ENCODE measurements around the gene CDK5. TPM values are rescaled to one million over a fixed set of nuclear protein-coding genes. Genes with fewer than 3 reads are reported as not detected.

Gene CDK5
- total RNA-seq, 1 donor from 2014 or later = 5.5 TPM

- no peak for DNase-seq (ENCODE audit: low spot score)
Observed at GRCh38 chr7:151074817-151075661, 17.3 kb upstream of the CDK5 start.

- no peak for DNase-seq (ENCODE audit: low spot score)
Observed at GRCh38 chr7:151073990-151074389, 16.3 kb upstream of the CDK5 start.

GRCh38 chr7:151071032-151071866 lies 13.6 kb upstream of the CDK5 start:
- no peak for DNase-seq (ENCODE audit: low spot score)

DNA sequence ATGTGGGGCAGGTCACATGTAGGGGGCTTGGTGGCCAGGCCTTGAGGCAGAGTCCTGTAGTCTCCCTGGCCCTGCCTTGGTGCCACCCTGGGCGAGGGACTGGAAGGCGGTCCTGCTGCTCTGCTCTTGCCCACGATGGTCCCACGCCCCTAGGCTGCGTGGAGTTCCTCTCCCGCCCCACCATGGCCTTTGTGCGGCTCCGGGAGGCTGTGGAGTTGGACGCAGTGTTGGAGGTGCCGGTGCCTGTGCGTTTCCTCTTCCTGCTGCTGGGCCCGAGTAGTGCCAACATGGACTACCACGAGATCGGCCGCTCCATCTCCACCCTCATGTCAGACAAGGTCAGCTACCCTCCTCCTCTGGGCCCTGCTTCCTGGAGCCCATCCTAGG lies 12.9 kb upstream of the CDK5 start:
- DNase-seq (ENCODE audit: low spot score) = no peak

GRCh38 chr7:151069841-151070573 lies 12.3 kb upstream of the CDK5 start:
- DNase-seq (ENCODE audit: low spot score) = no peak

- no peak for DNase-seq (ENCODE audit: low spot score)
Observed at GRCh38 chr7:151068069-151068773, 10.5 kb upstream of the CDK5 start.

DNA sequence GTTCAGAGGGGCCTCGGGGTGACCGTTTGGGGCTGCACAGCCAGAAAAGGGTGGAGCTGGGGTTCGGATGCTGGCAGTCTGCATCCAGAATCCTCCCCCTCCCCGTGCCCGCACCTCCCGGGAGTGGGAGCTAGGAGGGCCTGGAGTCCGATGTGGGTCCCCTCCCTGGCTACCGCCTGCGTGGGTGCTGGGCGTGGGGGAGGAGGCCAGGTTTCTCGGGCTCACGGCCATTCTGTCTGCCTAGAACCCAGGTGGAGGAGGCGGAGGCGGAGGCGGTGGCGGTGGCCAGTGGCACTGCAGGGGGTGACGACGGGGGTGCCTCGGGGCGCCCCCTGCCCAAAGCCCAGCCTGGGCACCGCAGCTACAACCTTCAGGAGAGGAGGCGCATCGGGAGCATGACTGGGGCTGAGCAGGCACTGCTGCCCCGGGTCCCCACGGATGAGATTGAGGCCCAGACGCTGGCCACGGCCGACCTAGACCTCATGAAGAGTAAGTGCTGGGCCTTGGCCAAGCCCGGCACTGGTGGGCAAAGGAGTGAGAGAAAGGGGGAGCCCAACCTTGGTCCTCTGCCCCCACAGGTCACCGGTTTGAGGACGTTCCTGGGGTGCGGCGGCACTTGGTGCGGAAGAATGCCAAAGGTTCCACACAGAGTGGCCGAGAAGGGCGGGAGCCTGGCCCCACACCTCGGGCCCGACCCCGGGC lies 8.7 kb upstream of the CDK5 start:
- no peak for DNase-seq (ENCODE audit: low spot score)

GRCh38 chr7:151065516-151065915 lies 7.8 kb upstream of the CDK5 start:
- no peak for DNase-seq (ENCODE audit: low spot score)

DNA sequence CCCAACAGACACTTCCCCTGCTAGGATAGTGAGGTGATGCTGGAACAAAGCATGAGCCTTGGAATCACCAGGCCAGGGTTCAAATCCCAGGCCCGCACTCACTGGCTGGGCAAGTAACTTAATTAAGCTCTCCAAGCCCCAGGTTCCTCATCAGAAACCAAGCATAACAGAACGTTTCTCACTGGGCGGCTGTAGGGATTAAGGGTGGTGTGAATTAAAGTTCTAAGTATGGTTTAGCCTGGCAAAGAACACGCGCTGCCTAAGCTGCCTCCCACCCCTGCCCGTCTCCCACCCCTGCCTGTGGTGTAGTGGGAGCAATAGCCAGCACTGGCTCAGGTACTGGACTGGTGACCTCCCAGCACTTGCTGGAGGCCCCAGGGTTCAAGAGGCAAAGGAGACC lies 7.3 kb upstream of the CDK5 start:
- DNase-seq (ENCODE audit: low spot score) = no peak

- DNase-seq (ENCODE audit: low spot score) = no peak
Observed at GRCh38 chr7:151064454-151064853, 6.8 kb upstream of the CDK5 start.

DNA sequence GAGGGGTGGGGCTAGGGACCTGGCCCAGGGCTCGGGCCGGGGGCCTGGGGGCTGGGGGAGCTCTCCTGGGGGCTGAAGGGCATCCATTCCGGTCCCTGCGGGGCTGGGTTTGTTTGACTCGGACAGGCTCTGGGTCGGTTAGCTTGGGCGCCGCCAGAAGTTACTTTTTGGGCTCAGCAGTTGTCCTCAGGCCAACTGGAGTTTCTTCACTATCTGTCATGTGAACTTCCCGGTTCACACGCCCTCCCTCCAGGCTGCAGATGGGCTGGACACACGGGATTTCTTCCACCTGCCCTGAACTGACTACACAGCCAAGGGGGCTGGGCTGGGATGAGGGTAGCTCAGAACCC lies 5.5 kb upstream of the CDK5 start:
- DNase-seq (ENCODE audit: low spot score) = no peak

DNA sequence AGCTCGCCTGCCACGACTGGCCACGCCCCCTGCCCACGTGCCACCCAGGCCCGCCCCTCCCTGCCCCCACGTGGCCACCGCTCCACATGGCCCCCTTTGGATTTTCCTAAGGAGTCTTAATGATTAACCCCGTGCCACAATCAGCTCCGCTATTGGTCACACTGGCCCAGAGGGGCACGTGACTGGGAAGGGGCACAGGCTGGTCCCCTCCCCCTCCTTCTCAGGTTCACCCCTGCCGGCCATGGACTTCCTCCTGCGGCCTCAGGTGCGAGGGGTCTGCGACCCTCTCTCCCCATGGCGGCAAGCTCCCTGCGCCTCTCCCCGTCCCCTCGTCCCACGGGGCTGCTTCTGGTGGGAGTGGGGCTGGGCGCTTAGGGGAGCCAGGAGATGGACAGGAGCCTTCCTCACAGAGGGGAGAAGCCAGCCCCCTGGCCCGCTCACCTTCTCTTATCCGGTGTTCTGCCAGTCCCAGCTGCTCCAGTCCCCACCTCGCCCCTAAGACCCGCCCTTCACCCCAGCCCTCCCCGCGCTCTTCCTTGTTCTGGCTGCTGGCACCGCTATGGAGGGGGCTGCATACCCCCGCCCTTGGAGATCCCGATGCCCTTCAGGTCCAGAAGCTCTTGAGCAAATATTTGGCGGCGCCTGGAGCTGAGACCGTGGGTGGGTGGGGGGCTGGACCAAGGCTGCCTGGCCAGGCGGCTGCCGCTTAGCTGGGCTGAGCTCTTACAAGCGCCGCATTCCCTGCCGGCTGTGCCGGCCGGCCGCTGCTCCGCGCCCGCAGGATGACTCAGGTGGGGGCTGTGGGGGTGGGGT lies 4.9 kb upstream of the CDK5 start:
- DNase-seq (ENCODE audit: low spot score) = no peak

DNA sequence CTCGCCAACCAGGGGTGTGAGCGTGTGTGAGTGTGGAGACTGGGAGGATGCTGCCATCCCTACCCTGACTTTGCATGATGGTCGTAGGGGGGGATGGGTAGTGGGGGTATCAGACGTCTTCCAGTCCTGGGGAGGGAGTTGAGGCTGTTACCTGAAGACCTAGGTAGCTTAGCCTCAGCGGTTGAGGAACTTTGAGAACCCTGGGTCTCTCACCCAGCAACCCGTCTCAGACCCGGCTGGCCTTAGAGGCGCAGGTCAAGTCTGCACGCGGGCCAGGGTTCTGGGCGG lies 4.4 kb upstream of the CDK5 start:
- DNase-seq (ENCODE audit: low spot score) = no peak

DNA sequence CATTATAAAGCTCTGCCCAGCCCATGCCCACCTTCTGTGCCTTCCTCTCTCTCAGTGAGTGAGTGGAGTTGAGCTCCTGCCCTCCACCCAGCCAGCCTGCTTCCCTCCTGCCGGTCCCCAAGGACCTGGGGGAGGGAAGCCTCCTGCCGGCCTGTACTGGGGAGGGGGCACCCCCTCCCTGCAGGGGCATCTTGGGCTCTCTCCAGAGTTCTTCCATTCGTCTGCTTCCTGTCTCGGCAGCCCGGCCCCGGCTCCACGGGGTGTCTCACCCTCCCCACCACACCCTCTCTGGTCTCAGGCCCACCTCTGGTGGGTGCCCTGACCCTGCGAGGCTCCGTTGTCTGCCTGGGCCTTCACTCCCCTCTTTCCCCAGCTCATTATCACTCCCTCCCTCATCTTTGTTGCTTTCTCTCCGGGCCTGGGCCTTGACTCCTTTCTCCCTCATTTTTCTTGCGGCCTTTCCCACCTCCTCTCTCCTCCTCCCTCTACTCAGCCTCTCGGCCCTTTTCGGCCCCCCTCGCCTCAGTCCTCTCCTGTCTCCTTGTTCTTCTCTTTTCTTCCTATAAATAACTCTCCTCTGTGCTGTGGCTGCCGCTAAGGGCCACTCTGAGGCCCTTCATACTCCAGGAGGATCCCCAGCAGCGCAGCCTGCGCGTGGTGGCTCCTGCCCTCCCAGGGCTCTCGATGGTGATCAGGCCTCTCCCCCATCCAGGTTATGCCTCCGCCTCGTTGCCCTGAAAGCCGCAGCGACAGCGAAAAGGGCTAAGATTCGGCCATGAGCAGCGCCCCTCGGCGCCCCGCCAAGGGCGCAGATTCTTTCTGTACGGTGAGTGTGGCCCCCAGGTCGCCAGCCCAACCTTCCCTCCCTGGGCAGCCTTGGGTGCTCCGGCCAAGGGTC lies 3.8 kb upstream of the CDK5 start:
- no peak for DNase-seq (ENCODE audit: low spot score)

DNA sequence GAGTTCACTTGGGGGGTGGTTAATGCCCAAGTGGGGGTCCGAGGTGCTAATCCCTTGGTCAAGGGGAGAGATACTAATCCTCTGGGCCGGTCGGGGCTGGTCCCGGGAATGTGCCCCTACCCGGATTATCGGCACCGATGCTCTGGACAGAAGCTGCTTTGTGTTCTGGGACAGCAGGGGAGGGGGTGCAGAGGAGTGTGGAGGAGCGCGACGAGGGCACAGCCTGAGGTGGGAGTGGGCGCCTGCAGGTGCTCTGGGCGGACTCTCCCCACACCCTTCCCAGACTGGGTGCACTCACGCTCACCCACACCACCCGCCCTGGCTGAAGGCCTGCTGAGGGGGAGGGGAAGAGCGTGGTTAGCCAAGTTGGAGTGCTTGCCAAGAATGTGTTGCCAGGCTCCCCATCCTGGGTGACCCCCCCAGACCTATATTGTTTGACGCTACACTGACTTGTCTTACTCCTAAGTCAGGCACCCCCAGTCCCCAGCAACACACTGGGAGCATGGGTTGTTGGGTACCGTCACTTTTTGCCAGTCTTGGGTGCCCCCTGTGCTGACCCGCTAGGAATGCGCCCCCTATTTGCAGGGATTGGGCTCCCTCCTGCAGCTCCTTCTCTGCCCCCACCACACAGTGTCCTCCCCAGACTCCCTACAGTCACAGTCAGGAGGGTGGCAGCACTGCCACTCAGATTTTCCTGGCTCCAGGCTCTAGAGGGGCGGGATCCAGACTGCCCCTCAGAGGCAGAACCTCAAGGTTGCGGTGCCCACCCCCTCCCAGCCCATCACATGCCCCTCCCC lies 2.9 kb upstream of the CDK5 start:
- no peak for DNase-seq (ENCODE audit: low spot score)

GRCh38 chr7:151060113-151060415 lies 2.4 kb upstream of the CDK5 start:
- no peak for DNase-seq (ENCODE audit: low spot score)

DNA sequence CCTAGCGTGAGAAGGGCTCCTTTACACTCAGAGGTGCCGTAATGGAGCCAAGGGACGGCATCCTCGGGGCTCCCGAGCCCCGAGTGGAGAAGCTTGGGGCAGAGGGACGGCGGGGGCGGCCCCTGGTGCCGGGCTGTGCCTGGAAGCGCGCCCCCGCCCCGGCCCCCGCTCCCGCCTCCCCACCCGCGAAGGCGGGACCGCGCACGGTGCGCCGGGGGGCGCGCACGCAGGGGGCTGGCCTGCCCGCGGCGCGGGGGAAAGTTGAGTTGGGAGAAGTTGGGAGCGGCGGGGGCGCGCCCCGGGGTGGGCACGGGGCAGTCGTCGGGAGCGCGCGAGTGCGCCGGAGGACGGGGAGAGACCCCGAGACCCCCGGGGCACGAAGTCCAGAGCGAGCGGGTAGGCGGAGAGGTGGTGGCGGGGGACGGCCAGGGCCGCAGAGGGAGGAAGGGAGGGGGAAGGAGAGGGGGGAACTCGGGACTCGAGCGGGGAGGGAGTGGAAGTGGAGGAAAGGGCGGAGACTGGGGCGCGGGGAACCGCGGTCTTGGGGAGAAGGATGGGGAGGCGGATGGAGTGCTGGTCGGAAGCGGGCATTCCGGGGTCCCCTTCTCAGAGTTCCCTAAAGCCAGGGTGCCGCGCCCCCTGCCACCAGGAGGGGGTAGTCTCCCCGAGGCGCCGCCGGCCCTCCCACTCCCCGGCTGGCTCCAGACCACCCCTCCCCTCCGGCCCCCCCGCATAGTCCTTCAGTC lies 1.8 kb upstream of the CDK5 start, which contains the start of gene SLC4A2:
Gene SLC4A2 (plus strand): TSS at position 223 of the 746 bp plus-strand sequence. CDS start 2,399 bp downstream, outside the sequence.
- peak; percentile 84 for DNase-seq (ENCODE audit: low spot score)

GRCh38 chr7:151058781-151059366 lies 1.2 kb upstream of the CDK5 start:
- no peak for DNase-seq (ENCODE audit: low spot score)

Data from ureter (tissue), 1 donor.